ENCODE results near the gene BIRC2.

DNA sequence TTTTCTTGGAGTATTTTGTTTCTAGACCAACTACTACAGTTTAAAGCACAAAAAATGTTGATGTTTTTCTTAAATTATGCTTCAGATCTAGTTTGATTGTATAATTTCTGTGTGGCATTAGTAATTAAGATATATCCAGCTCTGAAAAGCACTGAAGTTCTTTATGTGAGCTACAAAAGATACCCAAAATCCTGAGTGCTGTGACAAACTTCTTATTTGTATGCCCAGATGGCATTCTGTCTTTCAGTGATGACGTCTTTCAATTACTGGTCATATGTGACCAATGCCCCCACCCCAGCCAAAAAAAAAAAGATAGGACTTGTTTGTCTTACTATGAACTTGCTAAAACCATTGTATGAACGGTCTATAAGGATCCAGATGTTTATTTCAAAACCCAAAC is 51.3 kb downstream of the BIRC2 start:
- TF ChIP-seq, protein P1, sequence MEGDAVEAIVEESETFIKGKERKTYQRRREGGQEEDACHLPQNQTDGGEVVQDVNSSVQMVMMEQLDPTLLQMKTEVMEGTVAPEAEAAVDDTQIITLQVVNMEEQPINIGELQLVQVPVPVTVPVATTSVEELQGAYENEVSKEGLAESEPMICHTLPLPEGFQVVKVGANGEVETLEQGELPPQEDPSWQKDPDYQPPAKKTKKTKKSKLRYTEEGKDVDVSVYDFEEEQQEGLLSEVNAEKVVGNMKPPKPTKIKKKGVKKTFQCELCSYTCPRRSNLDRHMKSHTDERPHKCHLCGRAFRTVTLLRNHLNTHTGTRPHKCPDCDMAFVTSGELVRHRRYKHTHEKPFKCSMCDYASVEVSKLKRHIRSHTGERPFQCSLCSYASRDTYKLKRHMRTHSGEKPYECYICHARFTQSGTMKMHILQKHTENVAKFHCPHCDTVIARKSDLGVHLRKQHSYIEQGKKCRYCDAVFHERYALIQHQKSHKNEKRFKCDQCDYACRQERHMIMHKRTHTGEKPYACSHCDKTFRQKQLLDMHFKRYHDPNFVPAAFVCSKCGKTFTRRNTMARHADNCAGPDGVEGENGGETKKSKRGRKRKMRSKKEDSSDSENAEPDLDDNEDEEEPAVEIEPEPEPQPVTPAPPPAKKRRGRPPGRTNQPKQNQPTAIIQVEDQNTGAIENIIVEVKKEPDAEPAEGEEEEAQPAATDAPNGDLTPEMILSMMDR (IDR thresholded peaks at IDR 0.05; ENCODE audit: low read depth, low read length) = no peak
- TF ChIP-seq EZH2phosphoT487 (IDR thresholded peaks at IDR 0.05; ENCODE audit: low read depth) = no peak

Measured in OCI-LY3 (cell line).